Measurements from ENCODE around the gene ZBTB38. TPM values are rescaled to one million over a fixed set of nuclear protein-coding genes. Genes with fewer than 3 reads are reported as not detected.

Gene ZBTB38
- polyA plus RNA-seq, 1 donor from 2014 or later: 18.7 TPM

DNA sequence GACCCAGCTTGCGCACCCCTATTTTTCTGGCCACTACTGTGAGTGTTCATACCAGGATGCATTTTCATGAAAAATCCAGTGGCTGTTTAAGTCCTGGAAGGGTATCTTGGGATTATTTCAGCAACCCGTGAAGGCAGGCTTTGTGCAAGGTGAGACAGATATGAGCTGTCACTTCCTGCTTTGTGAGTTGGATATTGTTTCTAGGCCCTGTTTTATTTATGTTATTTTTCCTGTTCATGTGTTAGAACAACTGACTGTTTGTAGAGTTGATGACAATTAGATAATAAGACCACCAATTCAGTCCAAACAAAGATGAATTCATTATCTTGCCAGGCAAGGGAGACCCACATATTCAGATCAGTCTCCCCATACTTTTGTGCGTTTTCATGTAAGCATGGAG lies 42.5 kb downstream of the ZBTB38 start:
- peaks cover 9% of the 10 kb centered on the region for H3K36me3 ChIP-seq (ENCODE audit: insufficient read depth, low read length)
- no peaks in the 10 kb centered on the region for H3K9me2 ChIP-seq (ENCODE audit: insufficient read depth, low read length)
- H3K4me2 ChIP-seq (ENCODE audit: low read length): no peak overlapping the region
- H3K27me3 ChIP-seq (ENCODE audit: insufficient read depth, low read depth, low read length): no peaks in the 10 kb centered on the region
- no peaks in the 10 kb centered on the region for H4K20me1 ChIP-seq (ENCODE audit: insufficient read depth)
- no peak overlapping the region for H3K27ac ChIP-seq (ENCODE audit: low read length)
- no peaks in the 10 kb centered on the region for H3K9me3 ChIP-seq (ENCODE audit: low read length)
- TF ChIP-seq TAF1 (IDR thresholded peaks at IDR 0.05; ENCODE audit: low read depth) (no peak), SMC3 (conservative IDR thresholded peaks at IDR 0.05; ENCODE audit: poor library complexity) (no peak), MXI1 (conservative IDR thresholded peaks at IDR 0.05; ENCODE audit: poor library complexity, severe bottlenecking) (no peak), POLR2AphosphoS5 (IDR thresholded peaks at IDR 0.05) (no peak), EZH2 (IDR thresholded peaks at IDR 0.05; ENCODE audit: borderline replicate concordance, insufficient read depth, low read length, poor library complexity, severe bottlenecking) (no peak), EP300 (conservative IDR thresholded peaks at IDR 0.05; ENCODE audit: poor library complexity, severe bottlenecking) (no peak), RAD21 (conservative IDR thresholded peaks at IDR 0.05) (no peak)
- TF ChIP-seq, protein P1, sequence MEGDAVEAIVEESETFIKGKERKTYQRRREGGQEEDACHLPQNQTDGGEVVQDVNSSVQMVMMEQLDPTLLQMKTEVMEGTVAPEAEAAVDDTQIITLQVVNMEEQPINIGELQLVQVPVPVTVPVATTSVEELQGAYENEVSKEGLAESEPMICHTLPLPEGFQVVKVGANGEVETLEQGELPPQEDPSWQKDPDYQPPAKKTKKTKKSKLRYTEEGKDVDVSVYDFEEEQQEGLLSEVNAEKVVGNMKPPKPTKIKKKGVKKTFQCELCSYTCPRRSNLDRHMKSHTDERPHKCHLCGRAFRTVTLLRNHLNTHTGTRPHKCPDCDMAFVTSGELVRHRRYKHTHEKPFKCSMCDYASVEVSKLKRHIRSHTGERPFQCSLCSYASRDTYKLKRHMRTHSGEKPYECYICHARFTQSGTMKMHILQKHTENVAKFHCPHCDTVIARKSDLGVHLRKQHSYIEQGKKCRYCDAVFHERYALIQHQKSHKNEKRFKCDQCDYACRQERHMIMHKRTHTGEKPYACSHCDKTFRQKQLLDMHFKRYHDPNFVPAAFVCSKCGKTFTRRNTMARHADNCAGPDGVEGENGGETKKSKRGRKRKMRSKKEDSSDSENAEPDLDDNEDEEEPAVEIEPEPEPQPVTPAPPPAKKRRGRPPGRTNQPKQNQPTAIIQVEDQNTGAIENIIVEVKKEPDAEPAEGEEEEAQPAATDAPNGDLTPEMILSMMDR (IDR thresholded peaks at IDR 0.05; ENCODE audit: poor library complexity, severe bottlenecking): no peak
- TF ChIP-seq, protein P2, sequence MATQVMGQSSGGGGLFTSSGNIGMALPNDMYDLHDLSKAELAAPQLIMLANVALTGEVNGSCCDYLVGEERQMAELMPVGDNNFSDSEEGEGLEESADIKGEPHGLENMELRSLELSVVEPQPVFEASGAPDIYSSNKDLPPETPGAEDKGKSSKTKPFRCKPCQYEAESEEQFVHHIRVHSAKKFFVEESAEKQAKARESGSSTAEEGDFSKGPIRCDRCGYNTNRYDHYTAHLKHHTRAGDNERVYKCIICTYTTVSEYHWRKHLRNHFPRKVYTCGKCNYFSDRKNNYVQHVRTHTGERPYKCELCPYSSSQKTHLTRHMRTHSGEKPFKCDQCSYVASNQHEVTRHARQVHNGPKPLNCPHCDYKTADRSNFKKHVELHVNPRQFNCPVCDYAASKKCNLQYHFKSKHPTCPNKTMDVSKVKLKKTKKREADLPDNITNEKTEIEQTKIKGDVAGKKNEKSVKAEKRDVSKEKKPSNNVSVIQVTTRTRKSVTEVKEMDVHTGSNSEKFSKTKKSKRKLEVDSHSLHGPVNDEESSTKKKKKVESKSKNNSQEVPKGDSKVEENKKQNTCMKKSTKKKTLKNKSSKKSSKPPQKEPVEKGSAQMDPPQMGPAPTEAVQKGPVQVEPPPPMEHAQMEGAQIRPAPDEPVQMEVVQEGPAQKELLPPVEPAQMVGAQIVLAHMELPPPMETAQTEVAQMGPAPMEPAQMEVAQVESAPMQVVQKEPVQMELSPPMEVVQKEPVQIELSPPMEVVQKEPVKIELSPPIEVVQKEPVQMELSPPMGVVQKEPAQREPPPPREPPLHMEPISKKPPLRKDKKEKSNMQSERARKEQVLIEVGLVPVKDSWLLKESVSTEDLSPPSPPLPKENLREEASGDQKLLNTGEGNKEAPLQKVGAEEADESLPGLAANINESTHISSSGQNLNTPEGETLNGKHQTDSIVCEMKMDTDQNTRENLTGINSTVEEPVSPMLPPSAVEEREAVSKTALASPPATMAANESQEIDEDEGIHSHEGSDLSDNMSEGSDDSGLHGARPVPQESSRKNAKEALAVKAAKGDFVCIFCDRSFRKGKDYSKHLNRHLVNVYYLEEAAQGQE (IDR thresholded peaks at IDR 0.05; ENCODE audit: borderline replicate concordance): no peak
- H2AFZ ChIP-seq (ENCODE audit: low read depth, low read length): no peak overlapping the region
- no peak overlapping the region for H3K9ac ChIP-seq (ENCODE audit: low read length)
- H3K4me3 ChIP-seq (ENCODE audit: low read length): no peak overlapping the region
- no peaks in the 10 kb centered on the region for H3F3A ChIP-seq (ENCODE audit: insufficient read depth, low read length, poor library complexity, severe bottlenecking)
- no peaks in the 10 kb centered on the region for H3K79me2 ChIP-seq (replicated peaks; ENCODE audit: insufficient read depth, low read length)

DNA sequence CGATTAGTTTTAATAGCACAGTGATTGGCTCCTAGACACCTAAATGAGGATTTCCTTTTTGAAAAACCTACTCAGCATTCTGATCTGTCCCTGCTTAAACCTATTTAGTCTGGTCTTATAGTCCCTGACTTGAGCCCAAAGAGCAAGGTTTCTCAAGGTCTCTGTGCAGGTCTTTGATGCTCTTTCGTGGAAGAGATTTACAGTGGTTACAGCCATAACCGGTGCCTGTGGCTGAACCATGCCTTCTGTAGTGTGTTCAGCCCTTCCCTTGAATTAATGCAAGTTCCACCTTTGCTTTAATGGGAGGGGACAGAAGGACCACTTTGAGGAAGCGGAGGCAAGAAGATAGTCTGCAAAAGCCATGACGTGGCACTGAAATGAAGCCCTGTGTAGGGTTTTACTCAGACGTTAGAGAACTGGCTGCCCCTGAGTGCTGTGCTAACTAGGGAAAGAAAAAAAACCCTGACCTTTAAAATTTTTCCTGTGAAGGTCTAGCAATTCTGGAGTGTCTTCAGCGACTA lies 43.0 kb downstream of the ZBTB38 start:
- Histone ChIP-seq H3K79me2 (replicated peaks; ENCODE audit: insufficient read depth, low read length) (no peaks in the 10 kb centered on the region), H3K9me2 (ENCODE audit: insufficient read depth, low read length) (no peaks in the 10 kb centered on the region)
- TF ChIP-seq EP300 (conservative IDR thresholded peaks at IDR 0.05; ENCODE audit: poor library complexity, severe bottlenecking): no peak
- no peak for TF ChIP-seq EZH2 (IDR thresholded peaks at IDR 0.05; ENCODE audit: borderline replicate concordance, insufficient read depth, low read length, poor library complexity, severe bottlenecking)
- TF ChIP-seq POLR2AphosphoS5 (IDR thresholded peaks at IDR 0.05): no peak
- TF ChIP-seq, protein P2 (IDR thresholded peaks at IDR 0.05; ENCODE audit: borderline replicate concordance): no peak
- no peak for TF ChIP-seq TAF1 (IDR thresholded peaks at IDR 0.05; ENCODE audit: low read depth)
- TF ChIP-seq MXI1 (conservative IDR thresholded peaks at IDR 0.05; ENCODE audit: poor library complexity, severe bottlenecking): no peak
- TF ChIP-seq SMC3 (conservative IDR thresholded peaks at IDR 0.05; ENCODE audit: poor library complexity): no peak
- TF ChIP-seq RAD21 (conservative IDR thresholded peaks at IDR 0.05): no peak
- TF ChIP-seq, protein P1 (IDR thresholded peaks at IDR 0.05; ENCODE audit: poor library complexity, severe bottlenecking): no peak

More for the DNA sequence above, 43.0 kb downstream of the ZBTB38 start:
- no peaks in the 10 kb centered on the region for H3K9me3 ChIP-seq (ENCODE audit: low read length)
- H4K20me1 ChIP-seq (ENCODE audit: insufficient read depth): no peaks in the 10 kb centered on the region
- H3F3A ChIP-seq (ENCODE audit: insufficient read depth, low read length, poor library complexity, severe bottlenecking): no peaks in the 10 kb centered on the region
- H2AFZ ChIP-seq (ENCODE audit: low read depth, low read length): no peak overlapping the region
- H3K27ac ChIP-seq (ENCODE audit: low read length): no peak overlapping the region
- no peaks in the 10 kb centered on the region for H3K27me3 ChIP-seq (ENCODE audit: insufficient read depth, low read depth, low read length)
- no peak overlapping the region for H3K4me2 ChIP-seq (ENCODE audit: low read length)
- H3K4me3 ChIP-seq (ENCODE audit: low read length): no peak overlapping the region
- peaks cover 8% of the 10 kb centered on the region for H3K36me3 ChIP-seq (ENCODE audit: insufficient read depth, low read length)
- no peak overlapping the region for H3K9ac ChIP-seq (ENCODE audit: low read length)

All from neural cell (in vitro differentiated cells).